ACC112 (cell line): ENCODE results near the gene NSA2.
"Not testable (repeated sequence)": the region's sequence is repeated elsewhere in the genome, so short reads cannot be mapped to it uniquely, and the experiment has no call there.

Experiments
- H2AFZ ChIP-seq: fragments of 200-600 bp; sonication (generic); one replicate; pipeline ENCODE4 v1.6.0; 2017; ENCODE audit warnings: antibody characterized with exemption, low read length; ENCODE audit not compliant: unreplicated experiment
- H3K27ac ChIP-seq: fragments of 200-600 bp; sonication (generic); 2 replicates; pipeline ENCODE4 v1.5.1; 2014; ENCODE audit warnings: low read depth, mild to moderate bottlenecking, antibody characterized with exemption, low read length, moderate library complexity
- H3K27me3 ChIP-seq: fragments of 200-600 bp; sonication (generic); 2 replicates; pipeline ENCODE4 v1.6.1; 2014; ENCODE audit warnings: mild to moderate bottlenecking, antibody characterized with exemption, low read length, moderate library complexity, mixed read lengths; ENCODE audit not compliant: insufficient read depth
- H3K36me3 ChIP-seq: fragments of 200-600 bp; sonication (generic); 2 replicates; pipeline ENCODE4 v1.6.1; 2016; ENCODE audit warnings: mild to moderate bottlenecking, antibody characterized with exemption, low read length, moderate library complexity, mixed read lengths; ENCODE audit not compliant: insufficient read depth
- H3K4me1 ChIP-seq: fragments of 200-600 bp; sonication (generic); one replicate; pipeline ENCODE4 v1.6.1; 2016; ENCODE audit warnings: low read length, mixed read lengths; ENCODE audit not compliant: insufficient read depth, unreplicated experiment, control insufficient read depth
- H3K4me3 ChIP-seq: fragments of 200-600 bp; sonication (generic); 2 replicates; pipeline ENCODE4 v1.5.1; 2014; ENCODE audit warnings: mild to moderate bottlenecking, low read depth, low read length
- H3K79me2 ChIP-seq: fragments of 200-600 bp; sonication (generic); one replicate; pipeline ENCODE4 v1.6.0; 2016; ENCODE audit warnings: low read length; ENCODE audit not compliant: control insufficient read depth, unreplicated experiment, insufficient read depth

Gene NSA2

DNA sequence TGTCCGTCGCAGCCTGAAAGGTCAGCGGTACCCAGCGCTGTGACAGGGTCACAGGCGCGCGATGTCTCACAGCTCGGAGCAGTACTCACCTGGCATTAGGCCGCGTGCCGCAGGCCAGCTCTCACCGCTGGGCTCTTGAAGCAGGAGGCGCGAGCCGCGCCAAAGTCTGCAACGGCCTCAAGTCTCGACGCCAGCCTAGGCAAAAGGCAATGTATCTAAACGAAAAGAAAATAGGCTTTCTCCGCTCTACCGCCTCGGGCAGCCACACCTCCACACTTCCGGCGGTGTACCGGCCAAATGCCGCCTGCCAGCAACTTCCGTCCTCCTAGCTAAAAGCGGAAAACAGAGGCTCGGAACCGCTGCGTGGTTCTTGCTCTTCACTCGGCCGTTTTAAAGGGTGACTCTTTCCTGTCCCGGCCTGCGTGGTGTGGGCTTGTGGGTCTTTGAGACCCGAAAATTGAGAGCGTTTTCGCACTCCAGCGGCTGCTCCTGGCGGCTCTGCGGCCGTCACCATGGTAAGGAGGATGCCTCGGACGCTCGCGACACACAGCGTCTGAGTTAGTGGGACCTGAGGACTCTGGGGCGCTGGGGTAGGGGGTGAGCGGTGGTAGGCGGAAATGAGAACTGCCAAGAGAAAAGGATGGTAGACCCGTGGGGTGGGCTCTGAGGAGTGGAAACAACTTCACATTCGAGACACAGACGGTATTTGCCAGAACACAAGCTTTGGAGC lies at the start of gene NSA2, which contains the start of gene GFM2:
Gene NSA2 (plus strand): TSS at position 401 of the 730 bp plus-strand sequence. CDS start 112 bp downstream, at position 513.
Gene GFM2 (minus strand): TSS at position 269 of the 730 bp plus-strand sequence. CDS start 3,375 bp downstream, outside the sequence.
- Histone ChIP-seq H3K27ac (peak within 1 kb of the TSS; percentile 51), H3K36me3 (no peaks in the 10 kb centered on the region; the same call in 1 of the 2 replicates), H3K27me3 (no peaks in the 10 kb centered on the region), H3K4me3 (peak within 1 kb of the TSS; percentile 93), H2AFZ (peak within 1 kb of the TSS; percentile 98), H3K79me2 (peaks cover 44% of the 10 kb centered on the region), H3K4me1 (peaks cover 41% of the 10 kb centered on the region)

DNA sequence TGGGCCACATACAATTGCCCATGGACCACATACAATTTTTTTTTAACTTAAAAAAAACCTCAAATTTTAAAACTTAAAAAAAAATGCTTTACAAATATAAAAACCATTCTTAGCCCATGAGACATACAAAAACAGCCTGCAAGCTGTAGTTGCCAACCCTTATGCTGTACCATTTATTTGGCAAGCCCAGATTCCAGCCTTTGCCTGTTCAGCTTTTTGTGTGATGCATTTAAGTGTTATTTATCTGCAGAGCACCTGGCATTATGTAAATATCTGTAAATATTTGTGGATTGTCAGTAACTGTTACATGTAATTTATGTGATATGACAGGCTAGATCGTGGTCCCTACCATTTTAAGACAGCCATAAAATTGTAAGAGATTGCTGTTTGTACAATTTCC lies 49.5 kb upstream of the NSA2 start:
- peaks cover 13% of the 10 kb centered on the region for H3K36me3 ChIP-seq
- no peaks in the 10 kb centered on the region for H3K79me2 ChIP-seq
- no peaks in the 10 kb centered on the region for H3K27me3 ChIP-seq
- H3K4me1 ChIP-seq: no peaks in the 10 kb centered on the region
- no peak overlapping the region for H2AFZ ChIP-seq
- no peak overlapping the region for H3K27ac ChIP-seq
- H3K4me3 ChIP-seq: no peak overlapping the region

DNA sequence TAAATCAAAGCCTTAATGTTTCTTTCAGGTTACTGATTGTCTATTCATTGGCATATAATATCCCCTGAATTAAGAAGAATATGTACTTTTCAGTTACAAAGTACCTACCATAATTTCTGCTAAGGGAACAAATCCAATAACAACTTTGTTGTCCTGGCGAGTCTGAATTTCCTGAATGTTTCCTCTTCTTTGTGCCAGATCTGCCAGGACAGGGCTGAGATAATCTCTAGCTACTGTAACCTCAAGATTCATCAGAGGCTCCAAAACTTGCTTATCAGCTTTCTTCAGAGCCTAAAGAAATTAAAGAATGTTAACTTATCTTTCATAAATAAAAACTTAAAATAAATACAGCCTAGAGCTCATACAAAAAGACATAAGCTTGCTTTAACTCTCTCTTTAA lies 44.8 kb upstream of the NSA2 start:
- no peaks in the 10 kb centered on the region for H3K4me1 ChIP-seq
- H2AFZ ChIP-seq: no peak overlapping the region
- H3K4me3 ChIP-seq: no peak overlapping the region
- H3K27ac ChIP-seq: no peak overlapping the region
- H3K27me3 ChIP-seq: no peaks in the 10 kb centered on the region
- H3K36me3 ChIP-seq: peaks cover 27% of the 10 kb centered on the region
- no peaks in the 10 kb centered on the region for H3K79me2 ChIP-seq

DNA sequence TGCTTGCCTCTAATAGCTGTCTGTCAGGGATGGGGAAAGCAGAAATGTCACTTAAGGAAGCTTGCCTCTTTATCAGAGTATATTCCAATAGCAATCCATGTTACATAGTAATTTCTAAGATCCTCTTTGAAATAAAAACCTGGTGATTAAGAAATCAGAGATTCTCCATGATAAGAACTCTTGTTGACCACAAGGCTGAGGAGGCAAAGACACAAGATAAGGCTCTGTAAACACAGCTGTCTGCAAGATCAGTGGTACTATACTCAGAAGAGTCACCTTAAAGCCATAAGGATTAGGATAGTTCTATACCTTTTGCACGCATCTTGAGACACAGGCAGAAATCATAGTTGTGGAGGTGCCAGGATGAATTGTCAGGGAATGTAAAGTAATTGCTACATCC lies 41.7 kb upstream of the NSA2 start:
- Histone ChIP-seq H3K27me3 (no peaks in the 10 kb centered on the region), H2AFZ (no peak overlapping the region), H3K79me2 (no peaks in the 10 kb centered on the region), H3K4me3 (no peak overlapping the region), H3K27ac (no peak overlapping the region), H3K36me3 (peaks cover 24% of the 10 kb centered on the region), H3K4me1 (no peaks in the 10 kb centered on the region)

DNA sequence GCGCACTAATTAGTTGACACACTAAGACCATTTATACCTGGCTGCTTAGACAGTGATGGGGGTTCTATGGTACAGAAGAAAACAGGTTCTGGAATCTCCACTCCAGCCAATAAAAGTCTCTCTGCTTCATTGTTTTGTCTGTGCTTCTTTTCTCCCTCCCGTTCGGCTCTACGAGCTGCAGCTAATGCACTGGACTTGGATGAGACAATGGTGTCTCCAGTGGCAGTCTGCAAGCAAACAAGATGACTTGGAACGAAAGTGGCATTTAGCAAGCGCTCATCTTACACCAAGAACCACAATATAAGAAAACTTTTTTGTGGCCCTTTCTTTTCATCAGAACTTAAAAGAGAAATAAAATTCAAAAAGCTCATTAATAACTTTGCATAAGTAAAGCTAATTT lies 30.3 kb upstream of the NSA2 start:
- peaks cover 9% of the 10 kb centered on the region; the same call in 1 of the 2 replicates for H3K36me3 ChIP-seq
- H3K79me2 ChIP-seq: no peaks in the 10 kb centered on the region
- H3K27me3 ChIP-seq: no peaks in the 10 kb centered on the region
- no peaks in the 10 kb centered on the region for H3K4me1 ChIP-seq
- no peak overlapping the region for H3K4me3 ChIP-seq
- no peak overlapping the region for H2AFZ ChIP-seq
- H3K27ac ChIP-seq: no peak overlapping the region

DNA sequence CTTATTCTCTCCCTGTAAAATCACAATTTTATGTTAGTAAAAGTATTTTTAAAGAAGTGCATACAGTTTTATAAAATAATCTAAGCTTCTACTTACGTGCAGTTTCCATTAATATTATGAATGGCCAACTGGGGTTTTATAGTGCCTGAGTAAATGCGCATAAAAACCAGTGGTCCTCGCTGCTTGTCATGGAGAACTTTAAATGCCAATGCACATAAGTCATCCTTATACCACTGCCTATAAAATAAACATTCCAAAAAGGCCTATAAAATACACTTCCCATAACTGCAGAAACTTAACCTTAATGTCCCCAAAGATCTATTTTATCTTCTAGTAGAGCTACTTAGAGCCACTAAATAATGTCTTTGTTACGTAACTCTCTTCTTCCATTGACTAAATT lies 28.6 kb upstream of the NSA2 start:
- H3K27me3 ChIP-seq: no peaks in the 10 kb centered on the region
- H3K4me3 ChIP-seq: no peak overlapping the region
- H3K79me2 ChIP-seq: no peaks in the 10 kb centered on the region
- H2AFZ ChIP-seq: no peak overlapping the region
- no peak overlapping the region for H3K27ac ChIP-seq
- no peaks in the 10 kb centered on the region for H3K4me1 ChIP-seq
- H3K36me3 ChIP-seq: peaks cover 11% of the 10 kb centered on the region; the same call in 1 of the 2 replicates

DNA sequence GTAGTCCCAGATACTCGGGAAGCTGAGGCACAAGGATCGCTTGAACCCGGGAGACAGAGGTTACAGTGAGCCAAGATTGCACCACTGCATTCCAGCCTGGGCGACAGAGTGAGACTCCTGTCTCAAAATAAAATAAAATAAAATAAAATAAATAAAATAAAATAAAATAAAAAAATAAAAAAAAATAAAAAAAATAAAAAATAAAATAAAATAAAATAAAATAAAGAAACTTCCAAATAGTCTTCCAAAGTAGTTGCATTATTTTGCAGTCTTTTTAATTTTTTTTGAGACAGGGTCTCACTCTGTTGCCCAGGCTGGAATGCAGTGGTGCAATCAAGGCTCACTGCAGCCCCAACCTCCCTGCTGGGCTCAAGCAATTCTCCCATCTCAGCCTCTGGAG lies 18.3 kb upstream of the NSA2 start:
- not testable (repeated sequence) for H3K4me1 ChIP-seq, H3K27me3 ChIP-seq
- peaks cover 29% of the 10 kb centered on the region; the same call in 1 of the 2 replicates for H3K36me3 ChIP-seq

DNA sequence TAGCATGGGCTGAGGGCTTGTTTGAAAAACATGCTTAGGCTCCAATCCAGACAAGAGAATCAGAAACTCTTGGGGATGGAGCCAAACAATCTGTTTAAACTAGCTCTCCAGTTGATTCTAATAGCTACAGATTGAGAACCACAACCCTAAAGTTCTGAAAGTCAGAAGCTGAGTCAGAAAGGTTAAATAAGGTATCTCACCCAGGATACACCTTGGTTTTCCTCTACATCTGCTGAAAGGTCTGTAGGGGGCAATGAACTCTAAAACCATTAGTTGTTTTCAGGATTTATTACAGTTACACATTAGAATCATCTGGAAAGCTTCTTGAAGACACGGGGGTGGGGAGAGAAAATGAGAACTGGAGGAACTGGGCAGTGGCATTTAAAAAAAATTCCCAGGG lies 5.8 kb upstream of the NSA2 start:
- H2AFZ ChIP-seq: no peak overlapping the region
- H3K4me1 ChIP-seq: peaks cover 47% of the 10 kb centered on the region
- H3K79me2 ChIP-seq: peaks cover 25% of the 10 kb centered on the region
- no peaks in the 10 kb centered on the region for H3K27me3 ChIP-seq
- H3K4me3 ChIP-seq: no peak overlapping the region
- H3K36me3 ChIP-seq: peaks cover 34% of the 10 kb centered on the region
- H3K27ac ChIP-seq: no peak overlapping the region

More for the DNA sequence above, 18.3 kb upstream of the NSA2 start:
- H3K27ac ChIP-seq, H3K79me2 ChIP-seq, H3K4me3 ChIP-seq, H2AFZ ChIP-seq: not testable (repeated sequence)

DNA sequence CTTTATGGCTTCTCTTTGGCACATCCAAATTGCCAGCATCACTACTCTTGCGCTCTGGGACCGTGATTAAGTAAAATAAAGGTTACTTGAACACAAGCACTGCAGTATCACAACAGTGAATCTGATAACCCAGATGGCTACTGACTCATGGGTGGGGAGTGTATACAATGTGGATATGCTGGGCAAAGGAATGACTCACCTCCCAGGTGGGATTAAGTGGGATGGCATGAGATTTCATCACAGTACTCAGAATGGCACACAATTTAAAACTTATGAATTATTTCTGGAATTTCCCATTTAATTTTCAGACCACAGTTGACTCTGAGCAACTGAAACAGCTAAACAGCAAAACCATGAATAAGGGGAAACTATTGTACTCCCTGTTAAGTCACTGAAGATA lies 4.5 kb upstream of the NSA2 start:
- Histone ChIP-seq H3K4me3 (peak overlapping the region; percentile 25; the same call in 1 of the 2 replicates), H2AFZ (no peak overlapping the region), H3K36me3 (peaks cover 24% of the 10 kb centered on the region), H3K4me1 (peaks cover 47% of the 10 kb centered on the region), H3K27me3 (no peaks in the 10 kb centered on the region), H3K27ac (peak overlapping the region; percentile 77), H3K79me2 (peaks cover 37% of the 10 kb centered on the region)

DNA sequence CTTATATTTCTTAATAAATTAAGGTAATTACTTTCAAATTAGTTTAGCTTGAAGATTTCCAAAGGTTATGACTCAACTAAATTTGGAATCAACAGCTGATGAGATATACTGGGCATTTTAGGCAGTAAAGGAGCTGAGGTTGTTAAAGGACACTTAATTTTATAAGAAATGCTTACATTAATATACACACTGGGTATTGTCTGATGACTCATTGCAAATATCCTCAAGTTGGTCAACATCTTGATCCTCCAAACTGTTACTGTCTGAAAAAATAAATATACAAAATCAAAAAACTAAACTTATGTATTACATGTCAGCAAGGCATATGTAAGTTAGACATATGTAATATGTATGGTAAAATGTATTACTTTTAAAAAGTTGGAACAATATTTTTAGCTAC lies 3.5 kb upstream of the NSA2 start:
- H3K27me3 ChIP-seq: no peaks in the 10 kb centered on the region
- peak overlapping the region; percentile 77 for H3K27ac ChIP-seq
- H3K36me3 ChIP-seq: peaks cover 16% of the 10 kb centered on the region
- H2AFZ ChIP-seq: no peak overlapping the region
- H3K79me2 ChIP-seq: peaks cover 46% of the 10 kb centered on the region
- H3K4me3 ChIP-seq: peak overlapping the region; percentile 25
- H3K4me1 ChIP-seq: peaks cover 51% of the 10 kb centered on the region

DNA sequence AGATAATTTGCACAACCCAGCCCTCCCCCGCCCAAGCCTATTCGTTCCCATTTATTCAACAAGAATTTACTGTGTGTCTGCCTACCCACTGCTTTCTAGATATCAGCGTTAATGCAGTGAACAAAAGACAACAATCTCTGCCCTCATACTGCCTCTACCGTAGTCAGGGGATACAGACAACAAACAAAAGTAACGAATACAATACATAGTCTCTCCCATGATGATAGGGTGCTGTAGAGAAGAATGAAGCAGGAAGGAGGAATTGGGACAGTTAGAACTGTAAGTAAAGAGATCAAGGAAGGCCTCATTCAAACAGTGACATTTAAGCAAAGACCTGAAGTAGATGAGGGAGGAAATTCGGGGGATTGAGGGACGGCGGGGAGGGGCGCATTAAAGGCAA lies 1.8 kb upstream of the NSA2 start:
- H3K79me2 ChIP-seq: peaks cover 48% of the 10 kb centered on the region
- peaks cover 51% of the 10 kb centered on the region for H3K4me1 ChIP-seq

More for the DNA sequence above, 1.8 kb upstream of the NSA2 start:
- Histone ChIP-seq H3K4me3 (peak overlapping the region; percentile 93), H2AFZ (no peak overlapping the region), H3K27me3 (no peaks in the 10 kb centered on the region), H3K27ac (no peak overlapping the region), H3K36me3 (peaks cover 6% of the 10 kb centered on the region; the same call in 1 of the 2 replicates)
